Measurements from ENCODE around the gene DNAH5. TPM values are rescaled to one million over a fixed set of nuclear protein-coding genes. Genes with fewer than 3 reads are reported as not detected.

DNAH5 gene
- total and polyA plus RNA-seq, 2 of the 13 experiments (the other 11 are each of a cell fraction or from before 2014, with no cell fraction given) = 0.09 TPM

GRCh38 chr5:13976223-13976622, 31.7 kb upstream of the DNAH5 start:
- Histone ChIP-seq H3K9me3 (ENCODE audit: low read length) (no peaks in the 10 kb centered on the region), H3K9ac (ENCODE audit: insufficient read depth, low read depth, low read length) (no peak overlapping the region), H4K20me1 (ENCODE audit: insufficient read depth, low read length) (no peaks in the 10 kb centered on the region), H2AFZ (ENCODE audit: low read length) (no peak overlapping the region), H3K27ac (ENCODE audit: extremely low read length, insufficient read depth, low read length) (no peak overlapping the region), H3K36me3 (replicated peaks in 1 of 2; ENCODE audit: control insufficient read depth in 1 of 2, insufficient read depth in 2 of 2, low read length in 2 of 2) (no peaks in the 10 kb centered on the region), H3K4me3 (replicated peaks in 1 of 3; ENCODE audit: insufficient read depth in 1 of 3, low read depth in 2 of 3, low read length in 3 of 3) (no peak overlapping the region), H3K4me1 (ENCODE audit: insufficient read depth, low read length) (no peaks in the 10 kb centered on the region), H3K79me2 (ENCODE audit: insufficient read depth, low read length) (no peaks in the 10 kb centered on the region), H3K27me3 (ENCODE audit: control insufficient read depth in 1 of 2, insufficient read depth in 2 of 2, low read length in 2 of 2) (peaks cover 0 to 2% of the 10 kb centered on the region in 2 experiments; a peak in 1 of 5 replicates), H3K4me2 (ENCODE audit: low read depth, low read length) (no peak overlapping the region)
- no TSS peak for BruUV-seq (replicated peaks)
- ATAC-seq = no peak
- ChIA-PET CTCF (ENCODE audit: low intra/inter-chr PET ratio, low total read pairs) (interaction anchor here (1.3 kb wide), 1 partner anchor 672 kb away, joined by 3 read pairs; no protein-coding TSS in a partner anchor), POLR2A (no interaction called here)
- in situ Hi-C loops (cut with HindIII; ENCODE audit: extremely low pct_ligation_motif_present, low pct_unique_long_range_greater_than_20kb) = no loop called here
- intact Hi-C loops (cut with micrococcal nuclease; ENCODE audit: unreplicated experiment) = loop anchor here (2.0 kb wide), 1 partner anchor 673 kb away; no protein-coding TSS in a partner anchor
- DNase-seq (ENCODE audit: low spot score) = no peak
- 47% methylated on average over 2 of the region's 2 CpGs for WGBS (ENCODE audit: low lambda C conversion rate)
- no peak for TF ChIP-seq FLYWCH1 (CRISPR knock-in tag; IDR thresholded peaks at IDR 0.05)
- TF ChIP-seq, protein P1, sequence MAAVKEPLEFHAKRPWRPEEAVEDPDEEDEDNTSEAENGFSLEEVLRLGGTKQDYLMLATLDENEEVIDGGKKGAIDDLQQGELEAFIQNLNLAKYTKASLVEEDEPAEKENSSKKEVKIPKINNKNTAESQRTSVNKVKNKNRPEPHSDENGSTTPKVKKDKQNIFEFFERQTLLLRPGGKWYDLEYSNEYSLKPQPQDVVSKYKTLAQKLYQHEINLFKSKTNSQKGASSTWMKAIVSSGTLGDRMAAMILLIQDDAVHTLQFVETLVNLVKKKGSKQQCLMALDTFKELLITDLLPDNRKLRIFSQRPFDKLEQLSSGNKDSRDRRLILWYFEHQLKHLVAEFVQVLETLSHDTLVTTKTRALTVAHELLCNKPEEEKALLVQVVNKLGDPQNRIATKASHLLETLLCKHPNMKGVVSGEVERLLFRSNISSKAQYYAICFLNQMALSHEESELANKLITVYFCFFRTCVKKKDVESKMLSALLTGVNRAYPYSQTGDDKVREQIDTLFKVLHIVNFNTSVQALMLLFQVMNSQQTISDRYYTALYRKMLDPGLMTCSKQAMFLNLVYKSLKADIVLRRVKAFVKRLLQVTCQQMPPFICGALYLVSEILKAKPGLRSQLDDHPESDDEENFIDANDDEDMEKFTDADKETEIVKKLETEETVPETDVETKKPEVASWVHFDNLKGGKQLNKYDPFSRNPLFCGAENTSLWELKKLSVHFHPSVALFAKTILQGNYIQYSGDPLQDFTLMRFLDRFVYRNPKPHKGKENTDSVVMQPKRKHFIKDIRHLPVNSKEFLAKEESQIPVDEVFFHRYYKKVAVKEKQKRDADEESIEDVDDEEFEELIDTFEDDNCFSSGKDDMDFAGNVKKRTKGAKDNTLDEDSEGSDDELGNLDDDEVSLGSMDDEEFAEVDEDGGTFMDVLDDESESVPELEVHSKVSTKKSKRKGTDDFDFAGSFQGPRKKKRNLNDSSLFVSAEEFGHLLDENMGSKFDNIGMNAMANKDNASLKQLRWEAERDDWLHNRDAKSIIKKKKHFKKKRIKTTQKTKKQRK (IDR thresholded peaks at IDR 0.05; ENCODE audit: low read length) = no peak
- no peak for TF ChIP-seq NR2F1 (CRISPR knock-in tag; IDR thresholded peaks at IDR 0.05)
- no peak for FAIRE-seq

DNA sequence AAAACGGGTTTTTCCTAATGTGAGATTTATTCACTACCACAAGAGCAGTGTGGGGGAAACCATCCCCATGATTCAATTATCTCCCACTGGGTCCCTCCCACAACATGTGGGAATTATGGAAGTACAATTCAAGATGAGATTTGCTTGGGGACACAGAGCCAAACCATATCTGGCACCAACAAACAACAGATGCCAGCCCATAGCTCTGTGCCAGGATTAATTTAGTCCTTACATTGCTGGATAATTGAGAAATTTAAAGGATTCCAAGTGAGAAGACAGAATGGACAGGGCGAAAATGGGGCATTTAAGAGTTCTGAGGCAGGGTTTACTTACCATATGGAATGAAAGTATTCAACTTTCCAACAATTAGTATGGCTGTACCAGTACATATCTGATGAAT, 30.8 kb upstream of the DNAH5 start:
- Histone ChIP-seq H3K27me3 (ENCODE audit: control insufficient read depth in 1 of 2, insufficient read depth in 2 of 2, low read length in 2 of 2) (no peaks in the 10 kb centered on the region; a peak in 1 of 5 replicates), H4K20me1 (ENCODE audit: insufficient read depth, low read length) (no peaks in the 10 kb centered on the region), H3K27ac (ENCODE audit: extremely low read length, insufficient read depth, low read length) (no peak overlapping the region), H3K4me3 (replicated peaks in 1 of 3; ENCODE audit: insufficient read depth in 1 of 3, low read depth in 2 of 3, low read length in 3 of 3) (no peak overlapping the region), H3K4me1 (ENCODE audit: insufficient read depth, low read length) (no peaks in the 10 kb centered on the region), H2AFZ (ENCODE audit: low read length) (no peak overlapping the region), H3K9me3 (ENCODE audit: low read length) (no peaks in the 10 kb centered on the region), H3K79me2 (ENCODE audit: insufficient read depth, low read length) (no peaks in the 10 kb centered on the region), H3K4me2 (ENCODE audit: low read depth, low read length) (no peak overlapping the region), H3K9ac (ENCODE audit: insufficient read depth, low read depth, low read length) (no peak overlapping the region), H3K36me3 (replicated peaks in 1 of 2; ENCODE audit: control insufficient read depth in 1 of 2, insufficient read depth in 2 of 2, low read length in 2 of 2) (no peaks in the 10 kb centered on the region)
- CTCF ChIA-PET (ENCODE audit: low intra/inter-chr PET ratio, low total read pairs) = no interaction called here
- POLR2A ChIA-PET = no interaction called here
- no peak for DNase-seq (ENCODE audit: low spot score)
- in situ Hi-C loops (cut with HindIII; ENCODE audit: extremely low pct_ligation_motif_present, low pct_unique_long_range_greater_than_20kb) (no loop called here), intact Hi-C loops (cut with micrococcal nuclease; ENCODE audit: unreplicated experiment) (no loop called here)
- BruUV-seq (replicated peaks) = no TSS peak
- FAIRE-seq = no peak
- ATAC-seq = no peak
- 5% methylated on average over 2 of the region's 2 CpGs for WGBS (ENCODE audit: low lambda C conversion rate)
- TF ChIP-seq SETDB1 (CRISPR knock-in tag; IDR thresholded peaks at IDR 0.05; ENCODE audit: borderline replicate concordance) (no peak), NFATC3 (CRISPR knock-in tag; IDR thresholded peaks at IDR 0.05) (no peak), NR2F2 (IDR thresholded peaks at IDR 0.05; ENCODE audit: borderline replicate concordance, low read depth) (no peak), ZBTB37 (CRISPR knock-in tag; IDR thresholded peaks at IDR 0.05) (no peak), ISL2 (CRISPR knock-in tag; IDR thresholded peaks at IDR 0.05) (no peak), ZNF33A (CRISPR knock-in tag; IDR thresholded peaks at IDR 0.05; ENCODE audit: borderline replicate concordance) (no peak), ZNF747 (CRISPR knock-in tag; IDR thresholded peaks at IDR 0.05; ENCODE audit: borderline replicate concordance) (no peak), PCBP2 (optimal IDR thresholded peaks at IDR 0.05; ENCODE audit: low read depth, low read length, poor library complexity, severe bottlenecking) (no peak)
- TF ChIP-seq, protein P2, sequence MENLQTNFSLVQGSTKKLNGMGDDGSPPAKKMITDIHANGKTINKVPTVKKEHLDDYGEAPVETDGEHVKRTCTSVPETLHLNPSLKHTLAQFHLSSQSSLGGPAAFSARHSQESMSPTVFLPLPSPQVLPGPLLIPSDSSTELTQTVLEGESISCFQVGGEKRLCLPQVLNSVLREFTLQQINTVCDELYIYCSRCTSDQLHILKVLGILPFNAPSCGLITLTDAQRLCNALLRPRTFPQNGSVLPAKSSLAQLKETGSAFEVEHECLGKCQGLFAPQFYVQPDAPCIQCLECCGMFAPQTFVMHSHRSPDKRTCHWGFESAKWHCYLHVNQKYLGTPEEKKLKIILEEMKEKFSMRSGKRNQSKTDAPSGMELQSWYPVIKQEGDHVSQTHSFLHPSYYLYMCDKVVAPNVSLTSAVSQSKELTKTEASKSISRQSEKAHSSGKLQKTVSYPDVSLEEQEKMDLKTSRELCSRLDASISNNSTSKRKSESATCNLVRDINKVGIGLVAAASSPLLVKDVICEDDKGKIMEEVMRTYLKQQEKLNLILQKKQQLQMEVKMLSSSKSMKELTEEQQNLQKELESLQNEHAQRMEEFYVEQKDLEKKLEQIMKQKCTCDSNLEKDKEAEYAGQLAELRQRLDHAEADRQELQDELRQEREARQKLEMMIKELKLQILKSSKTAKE (CRISPR knock-in tag; IDR thresholded peaks at IDR 0.05; ENCODE audit: borderline replicate concordance) = no peak
